Activated naive CD8-positive, alpha-beta T cell treated with anti-CD3 and anti-CD28 coated beads for 36 hours (primary cell): ENCODE data around the gene RFX2. TPM values are rescaled to one million over a fixed set of nuclear protein-coding genes. Genes with fewer than 3 reads are reported as not detected.
"Not testable (repeated sequence)": the region's sequence is repeated elsewhere in the genome, so short reads cannot be mapped to it uniquely, and the experiment has no call there.

Source experiments
- DNase-seq: peaks from one replicate; pipeline ENCODE4 v3.0.0; 2021
- H3K27ac Mint-ChIP-seq: one replicate; pipeline ENCODE4 v1.8.0; 2022; ENCODE audit warnings: mild to moderate bottlenecking, moderate library complexity, mixed read lengths
- H3K27me3 Mint-ChIP-seq: one replicate; pipeline ENCODE4 v1.8.0; 2022; ENCODE audit warnings: mild to moderate bottlenecking, mixed read lengths
- H3K36me3 Mint-ChIP-seq: one replicate; pipeline ENCODE4 v1.8.0; 2021; ENCODE audit warnings: mild to moderate bottlenecking, mixed read lengths
- H3K4me1 Mint-ChIP-seq: one replicate; pipeline ENCODE4 v1.8.0; 2021; ENCODE audit warnings: mixed read lengths
- H3K4me3 Mint-ChIP-seq: one replicate; pipeline ENCODE4 v1.8.0; 2022; ENCODE audit warnings: mild to moderate bottlenecking, moderate library complexity, mixed read lengths
- H3K9me3 Mint-ChIP-seq: one replicate; pipeline ENCODE4 v1.8.0; 2022; ENCODE audit warnings: mixed read lengths
- total RNA-seq, 2 experiments: library from RNA; stranded (reverse); gene quantifications; one replicate each; pipeline ENCODE4 v1.2.3, GENCODE V29; 2021

Gene RFX2
- total RNA-seq, 2 experiments from 2014 or later, result 9.5 to 10.3 TPM

DNA sequence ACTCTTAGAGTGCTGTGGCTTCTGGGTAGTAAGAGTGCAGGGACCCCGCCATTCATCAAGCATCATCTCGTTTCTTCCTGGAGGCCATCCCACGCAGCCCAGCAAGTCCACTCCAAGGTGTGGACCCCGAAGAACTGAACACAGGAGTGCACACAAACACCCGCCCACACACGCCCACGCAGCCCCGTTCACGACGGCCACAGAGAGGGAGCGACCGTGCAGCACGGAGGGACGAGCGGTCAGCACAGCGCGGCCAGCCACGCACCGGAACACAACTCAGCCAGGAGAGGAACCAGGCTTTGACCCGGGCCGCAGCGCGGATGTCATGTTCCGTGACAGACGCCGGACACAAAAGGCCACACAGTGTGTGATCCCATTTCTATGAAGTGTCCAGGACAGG is 114.2 kb downstream of the RFX2 start:
- DNase-seq, result no peak
- no peaks in the 10 kb centered on the region for H3K27me3 Mint-ChIP-seq
- H3K36me3 Mint-ChIP-seq, result peaks cover 13% of the 10 kb centered on the region
- no peak overlapping the region for H3K27ac Mint-ChIP-seq
- H3K4me1 Mint-ChIP-seq, result no peaks in the 10 kb centered on the region
- H3K9me3 Mint-ChIP-seq, result peaks cover 3% of the 10 kb centered on the region
- no peak overlapping the region for H3K4me3 Mint-ChIP-seq

DNA sequence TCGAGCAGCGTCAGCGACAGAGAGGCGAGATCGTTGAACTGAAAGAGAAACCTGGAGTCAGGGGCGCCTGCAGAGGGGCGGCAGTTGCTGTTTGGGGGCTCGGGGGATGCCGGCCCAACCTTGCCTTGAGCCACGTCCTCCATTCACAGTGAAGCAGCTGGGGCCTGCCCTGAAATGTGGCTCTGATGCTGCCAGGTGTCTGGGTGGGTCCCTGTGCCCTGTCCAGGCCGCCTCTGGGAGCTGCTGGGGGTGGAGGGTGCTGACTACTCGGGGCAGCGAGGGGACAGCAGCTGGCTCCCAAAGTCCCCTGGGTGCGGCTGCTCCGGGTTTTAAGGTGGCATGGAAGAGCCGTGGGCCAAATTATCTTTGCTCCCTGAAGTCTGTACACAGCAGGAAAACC is 114.7 kb downstream of the RFX2 start:
- Mint-ChIP-seq H3K27ac (no peak overlapping the region), H3K36me3 (peaks cover 8% of the 10 kb centered on the region), H3K4me1 (no peaks in the 10 kb centered on the region), H3K4me3 (no peak overlapping the region), H3K27me3 (no peaks in the 10 kb centered on the region), H3K9me3 (peaks cover 3% of the 10 kb centered on the region)
- no peak for DNase-seq

DNA sequence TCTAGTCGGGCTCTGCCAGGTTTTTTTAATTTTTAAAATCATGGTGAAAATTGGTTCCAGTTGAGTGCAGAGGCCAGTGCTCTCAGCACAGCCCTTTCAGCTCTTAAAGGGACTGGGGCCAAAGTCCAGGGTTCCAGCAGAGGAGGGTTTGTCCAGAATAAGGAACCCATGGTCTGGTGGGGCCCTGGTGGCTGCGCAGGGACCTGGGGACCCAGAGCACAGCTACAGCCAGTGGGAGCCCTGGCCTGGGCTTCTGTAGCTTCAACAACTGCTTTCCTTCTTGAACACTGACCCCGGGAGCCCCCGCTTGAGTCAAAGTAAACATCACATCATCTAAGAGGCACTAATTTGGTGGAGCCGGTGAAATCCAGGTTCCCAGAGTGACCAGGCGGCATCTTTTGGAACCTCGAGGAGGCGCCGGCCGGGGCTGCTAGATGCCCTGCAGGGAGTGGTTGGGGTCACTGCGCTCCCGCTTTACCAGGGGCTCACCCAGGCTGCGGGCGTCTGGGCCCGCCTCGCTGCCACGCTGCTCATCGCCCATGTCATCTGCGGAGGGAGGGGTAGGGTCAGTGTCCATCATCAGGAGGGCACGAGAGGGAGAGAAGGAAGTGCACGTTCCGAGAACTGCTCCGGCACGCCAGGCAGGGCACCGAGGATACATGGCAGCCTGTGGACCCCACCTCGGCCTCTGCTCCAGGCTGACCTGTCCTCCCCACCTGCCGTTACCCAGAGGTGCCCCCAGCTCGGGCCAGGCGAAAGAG is 115.7 kb downstream of the RFX2 start:
- H3K27me3 Mint-ChIP-seq, result no peaks in the 10 kb centered on the region
- H3K36me3 Mint-ChIP-seq, result peaks cover 3% of the 10 kb centered on the region
- H3K9me3 Mint-ChIP-seq, result no peaks in the 10 kb centered on the region
- no peak overlapping the region for H3K4me3 Mint-ChIP-seq
- DNase-seq, result no peak
- H3K4me1 Mint-ChIP-seq, result peaks cover 2% of the 10 kb centered on the region
- H3K27ac Mint-ChIP-seq, result no peak overlapping the region

DNA sequence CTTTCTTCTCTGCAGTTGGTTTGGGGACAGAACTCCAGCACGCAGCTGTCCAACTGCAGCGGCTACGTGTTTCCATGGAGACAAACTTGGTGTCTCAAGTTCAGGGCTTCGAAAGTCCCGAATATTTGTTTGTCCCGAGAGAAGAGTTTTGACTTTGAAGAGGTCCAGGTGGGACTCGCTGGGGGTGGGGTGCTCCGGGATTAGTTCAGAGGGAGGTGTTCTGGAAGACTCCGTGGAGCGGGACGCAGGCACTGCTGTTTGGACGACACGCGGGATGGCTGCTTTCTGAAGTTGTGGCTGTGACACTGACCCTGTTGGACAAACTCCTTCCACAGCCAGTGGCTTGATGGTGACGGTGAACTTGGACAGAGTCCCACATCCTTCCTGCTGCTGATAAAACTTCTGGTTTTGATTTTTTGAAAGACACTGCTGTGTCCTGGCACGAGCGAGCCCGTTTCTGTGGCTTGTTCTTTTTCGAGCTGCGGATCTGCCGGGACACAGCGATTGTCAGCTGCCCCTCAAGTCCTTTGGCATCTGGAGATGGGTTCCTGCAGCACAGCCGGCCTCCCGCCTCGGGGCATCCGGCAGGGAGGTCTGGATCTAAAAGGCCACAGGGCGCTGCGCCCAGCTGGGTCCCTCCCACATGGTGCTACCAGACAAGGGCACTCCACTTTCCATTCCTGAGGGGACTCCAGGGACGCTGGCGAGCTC is 116.5 kb downstream of the RFX2 start:
- Mint-ChIP-seq H3K4me3 (no peak overlapping the region), H3K4me1 (peaks cover 2% of the 10 kb centered on the region), H3K36me3 (no peaks in the 10 kb centered on the region), H3K27me3 (no peaks in the 10 kb centered on the region), H3K9me3 (no peaks in the 10 kb centered on the region), H3K27ac (no peak overlapping the region)
- DNase-seq, result no peak

DNA sequence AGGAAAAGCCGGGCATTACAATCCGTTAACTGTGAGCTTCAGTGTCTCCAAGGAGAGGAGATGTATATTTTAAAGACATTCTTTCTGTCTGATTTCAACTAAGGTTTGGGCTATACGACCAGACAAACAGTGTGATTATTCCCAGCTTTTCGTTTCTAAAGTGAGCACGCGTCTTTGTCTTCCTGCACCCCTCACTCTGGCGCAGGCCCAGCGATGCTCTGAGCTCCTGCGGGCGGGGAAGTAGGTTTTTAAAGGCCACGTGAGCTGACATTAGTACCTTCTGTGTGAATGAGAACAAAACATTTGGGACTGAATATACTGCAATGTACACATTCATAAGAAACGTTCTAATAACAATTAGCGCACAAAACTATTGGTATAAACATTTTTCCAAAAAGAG is 117.1 kb downstream of the RFX2 start:
- H3K36me3 Mint-ChIP-seq, result no peaks in the 10 kb centered on the region
- H3K9me3 Mint-ChIP-seq, result no peaks in the 10 kb centered on the region
- no peak for DNase-seq
- no peak overlapping the region for H3K4me3 Mint-ChIP-seq
- H3K27ac Mint-ChIP-seq, result no peak overlapping the region
- peaks cover 4% of the 10 kb centered on the region for H3K27me3 Mint-ChIP-seq
- H3K4me1 Mint-ChIP-seq, result peaks cover 5% of the 10 kb centered on the region

DNA sequence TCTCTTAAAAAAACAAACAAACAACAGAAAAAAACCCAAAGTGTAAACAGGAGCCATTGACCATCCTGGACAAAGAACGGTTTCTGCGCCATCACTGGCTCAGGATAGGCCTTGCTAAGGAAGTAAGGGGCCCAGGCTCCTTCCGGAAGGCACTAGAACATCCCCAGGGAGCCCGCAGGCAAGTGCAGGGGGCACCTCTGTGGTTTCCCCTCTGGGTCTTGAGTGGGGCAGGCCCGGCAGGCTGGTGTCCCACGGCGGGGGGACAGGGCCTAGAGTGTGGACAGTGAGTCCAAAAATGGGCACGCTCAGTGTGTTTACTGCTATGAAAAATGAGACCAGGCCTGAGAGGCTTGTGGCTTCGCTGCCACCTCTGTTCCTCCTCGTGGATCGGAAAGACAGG is 117.5 kb downstream of the RFX2 start:
- H3K27me3 Mint-ChIP-seq, result peaks cover 4% of the 10 kb centered on the region
- peaks cover 5% of the 10 kb centered on the region for H3K4me1 Mint-ChIP-seq
- no peaks in the 10 kb centered on the region for H3K36me3 Mint-ChIP-seq

DNA sequence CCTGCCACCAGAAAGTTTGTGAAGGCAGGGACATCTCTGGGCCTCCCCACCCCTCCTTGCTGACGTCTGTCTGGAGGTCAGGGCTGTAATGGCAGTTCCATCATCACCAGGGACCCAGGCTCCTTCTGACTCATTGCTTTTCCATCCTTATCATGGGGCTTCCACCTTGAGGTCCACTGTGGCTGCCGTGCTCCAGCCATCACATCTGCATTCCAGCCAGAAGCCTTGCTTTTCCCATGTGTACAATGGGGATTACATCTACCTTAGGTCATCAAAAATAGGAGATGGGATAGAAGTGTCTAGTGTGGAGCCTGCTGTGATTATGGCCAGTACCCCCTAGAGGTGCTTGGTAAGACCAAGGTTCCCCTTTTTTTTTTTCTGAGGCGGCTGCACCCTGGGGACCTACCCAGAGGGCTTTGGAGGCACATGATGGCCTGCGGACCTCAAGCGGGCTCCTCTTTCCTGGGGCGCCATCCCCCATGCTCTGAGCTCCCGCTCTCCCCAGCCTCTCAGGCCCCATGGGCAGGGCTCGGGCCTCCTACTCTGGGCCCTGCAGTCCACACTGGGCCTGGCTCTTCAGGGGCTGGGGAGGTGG is 119.0 kb downstream of the RFX2 start:
- peaks cover 4% of the 10 kb centered on the region for H3K27me3 Mint-ChIP-seq
- no peak overlapping the region for H3K4me3 Mint-ChIP-seq
- H3K27ac Mint-ChIP-seq, result no peak overlapping the region
- H3K4me1 Mint-ChIP-seq, result peaks cover 13% of the 10 kb centered on the region
- no peaks in the 10 kb centered on the region for H3K36me3 Mint-ChIP-seq
- no peak for DNase-seq
- H3K9me3 Mint-ChIP-seq, result no peaks in the 10 kb centered on the region

More for the DNA sequence above, 117.5 kb downstream of the RFX2 start:
- H3K27ac Mint-ChIP-seq, result no peak overlapping the region
- no peak overlapping the region for H3K4me3 Mint-ChIP-seq
- DNase-seq, result no peak
- no peaks in the 10 kb centered on the region for H3K9me3 Mint-ChIP-seq

DNA sequence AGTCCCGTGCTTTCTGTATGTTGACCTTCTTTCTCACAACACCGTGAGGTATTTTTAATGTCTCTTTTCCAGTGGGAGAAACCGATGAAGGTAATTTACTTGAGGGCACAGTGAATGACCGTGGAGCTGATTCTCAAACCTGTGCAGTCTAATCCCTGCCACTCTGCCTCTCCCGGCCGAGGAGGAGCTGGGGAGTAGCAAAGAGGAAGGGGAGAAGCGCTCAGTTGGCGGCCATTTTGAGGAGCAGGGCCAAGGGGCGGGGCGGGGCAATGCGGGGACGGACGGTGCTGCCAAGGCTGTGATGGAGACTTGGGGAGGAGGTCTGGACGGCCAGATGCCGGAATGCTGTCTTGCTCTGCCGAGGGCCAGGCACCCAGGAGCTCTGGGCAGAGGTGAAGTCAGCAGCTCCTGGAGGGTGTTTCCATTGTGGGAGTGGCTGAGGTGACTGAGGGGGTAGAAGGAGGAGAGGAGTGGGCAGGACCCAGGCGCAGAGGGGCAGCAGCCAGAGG is 120.0 kb downstream of the RFX2 start:
- Mint-ChIP-seq H3K27ac (no peak overlapping the region), H3K4me1 (peaks cover 13% of the 10 kb centered on the region), H3K9me3 (no peaks in the 10 kb centered on the region), H3K4me3 (peak overlapping the region; percentile 35), H3K27me3 (peaks cover 4% of the 10 kb centered on the region), H3K36me3 (no peaks in the 10 kb centered on the region)
- DNase-seq, result no peak

DNA sequence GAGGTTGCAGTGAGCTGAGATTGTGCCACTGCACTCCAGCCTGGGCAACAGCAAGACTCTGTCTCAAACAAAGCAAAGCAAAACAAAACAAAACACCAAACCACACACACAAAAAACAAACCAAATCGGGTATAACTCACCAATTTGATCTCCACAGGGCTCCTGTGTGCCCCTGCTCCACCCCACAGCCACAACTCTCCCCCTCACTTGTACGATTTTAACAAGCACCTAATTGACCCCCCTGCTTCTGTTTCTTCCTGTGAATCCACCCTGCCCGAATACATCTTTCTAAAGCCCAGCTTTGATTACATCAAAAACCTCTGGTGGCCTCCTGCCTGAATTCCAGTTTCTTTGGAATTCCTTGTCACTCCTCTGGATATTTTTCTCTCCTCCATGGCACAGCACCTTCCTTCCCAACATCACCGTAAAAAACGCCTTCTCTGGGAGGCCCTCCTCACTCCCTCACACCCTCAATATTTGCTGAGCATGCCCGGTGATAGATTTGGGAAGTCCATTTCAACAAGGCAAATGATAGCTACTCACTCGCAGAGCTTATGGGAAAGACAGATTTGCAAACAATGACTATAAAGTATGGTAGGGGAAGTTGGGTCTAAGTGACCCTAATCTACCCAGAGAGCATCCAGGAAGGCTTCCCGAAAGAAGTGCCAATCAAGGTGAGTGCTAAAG is 120.8 kb downstream of the RFX2 start:
- peak overlapping the region; percentile 9 for H3K27ac Mint-ChIP-seq
- no peaks in the 10 kb centered on the region for H3K9me3 Mint-ChIP-seq
- H3K36me3 Mint-ChIP-seq, result no peaks in the 10 kb centered on the region
- H3K4me3 Mint-ChIP-seq, result no peak overlapping the region
- peaks cover 13% of the 10 kb centered on the region for H3K4me1 Mint-ChIP-seq
- no peak for DNase-seq
- H3K27me3 Mint-ChIP-seq, result peaks cover 4% of the 10 kb centered on the region

DNA sequence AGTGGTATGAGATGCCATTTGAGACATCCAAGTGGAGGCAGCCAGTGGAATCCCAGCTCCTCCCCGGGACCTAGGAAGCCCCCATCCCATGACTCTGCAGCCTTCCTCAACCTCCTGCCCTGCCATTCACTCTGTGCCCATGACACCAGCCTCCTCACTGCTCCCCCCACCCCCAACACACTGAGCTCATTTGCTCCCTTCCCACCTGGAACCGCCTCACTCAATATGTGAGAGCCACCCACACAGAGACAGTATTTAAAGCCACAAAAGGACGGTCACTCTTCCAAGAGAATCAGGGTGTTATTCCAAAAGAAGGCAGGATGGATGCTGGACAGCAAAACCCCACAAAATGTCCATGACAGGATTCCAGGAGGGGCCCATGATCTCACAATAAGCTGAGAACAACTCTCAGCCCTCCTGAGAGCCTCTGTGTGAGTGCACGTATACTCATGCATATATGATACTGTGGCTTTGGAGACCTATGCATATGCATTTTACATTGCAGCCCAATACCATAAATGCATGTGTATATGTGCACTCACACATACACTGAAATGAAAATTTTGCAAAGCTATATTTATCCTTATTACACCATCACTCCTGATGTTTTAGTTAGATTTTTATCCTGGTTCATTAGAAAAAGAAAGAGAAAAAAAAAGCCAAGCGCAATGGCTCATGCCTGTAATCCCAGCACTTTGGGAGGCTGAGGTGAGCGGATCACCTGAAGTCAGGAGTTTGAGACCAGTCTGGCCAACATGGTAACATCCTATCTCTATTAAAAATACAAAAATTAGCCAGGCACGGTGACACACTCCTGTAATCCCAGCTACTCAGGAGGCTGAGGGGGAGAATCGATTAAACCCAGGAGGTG is 121.5 kb downstream of the RFX2 start:
- peaks cover 15% of the 10 kb centered on the region for H3K4me1 Mint-ChIP-seq
- no peaks in the 10 kb centered on the region for H3K9me3 Mint-ChIP-seq
- no peak overlapping the region for H3K27ac Mint-ChIP-seq
- no peak overlapping the region for H3K4me3 Mint-ChIP-seq
- H3K36me3 Mint-ChIP-seq, result no peaks in the 10 kb centered on the region
- no peak for DNase-seq
- peaks cover 4% of the 10 kb centered on the region for H3K27me3 Mint-ChIP-seq

DNA sequence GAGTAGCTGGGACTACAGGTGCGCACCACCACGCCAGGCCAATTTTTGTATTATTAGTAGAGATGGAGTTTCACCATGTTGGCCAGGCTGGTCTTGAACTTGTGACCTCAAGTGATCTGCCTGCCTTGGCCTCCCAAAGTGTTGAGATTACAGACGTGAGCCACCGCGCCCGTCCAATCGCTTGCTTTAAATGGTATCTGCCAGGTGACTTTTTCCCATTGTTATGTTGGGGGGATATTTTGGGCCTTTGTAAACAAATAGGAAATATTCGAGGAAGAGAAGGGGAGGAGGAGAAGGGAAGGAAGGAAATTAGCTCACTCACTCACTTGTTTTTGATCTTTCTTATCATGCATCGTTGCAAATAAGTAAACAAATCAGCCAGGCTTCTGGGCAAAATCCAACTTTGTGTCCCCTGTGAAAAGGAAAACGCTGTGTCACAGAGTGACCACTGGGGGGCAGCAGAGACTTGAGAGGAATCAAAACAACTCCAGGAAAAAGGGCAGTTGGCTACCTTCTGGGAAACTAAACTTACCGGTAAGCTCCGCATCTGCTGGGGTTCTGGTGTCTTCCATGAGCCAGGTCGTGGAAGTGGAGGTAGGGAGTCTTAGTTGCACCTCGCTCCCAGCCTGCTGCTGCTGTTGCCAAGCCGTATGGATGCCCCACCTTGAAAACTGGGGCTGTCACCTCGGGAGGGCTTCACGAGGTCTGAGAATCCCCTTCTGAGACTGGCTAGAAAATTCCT is 123.1 kb downstream of the RFX2 start:
- Mint-ChIP-seq H3K4me3 (peak overlapping the region; percentile 64), H3K36me3 (no peaks in the 10 kb centered on the region), H3K9me3 (no peaks in the 10 kb centered on the region), H3K27ac (peak overlapping the region; percentile 60), H3K4me1 (peaks cover 23% of the 10 kb centered on the region), H3K27me3 (peaks cover 4% of the 10 kb centered on the region)
- DNase-seq, result peak; percentile 57

DNA sequence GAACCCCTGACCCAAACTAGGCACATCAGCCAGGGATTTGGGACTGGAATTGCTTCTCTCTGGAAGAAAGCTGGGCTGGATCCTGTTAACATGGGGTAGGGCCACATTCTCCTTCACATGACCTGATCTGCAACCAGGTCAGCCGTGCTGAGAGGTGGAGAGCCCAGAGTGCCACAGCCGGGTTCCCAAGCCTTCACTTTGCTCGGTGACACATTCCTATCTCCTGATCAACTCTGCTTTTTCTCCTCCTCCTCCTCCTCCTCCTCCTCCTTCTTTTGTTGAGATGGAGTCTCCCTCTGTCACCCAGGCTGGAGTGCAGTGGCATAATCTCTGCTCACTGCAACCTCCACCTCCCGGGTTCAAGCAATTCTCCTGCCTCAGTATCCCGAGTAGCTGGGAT is 124.5 kb downstream of the RFX2 start:
- H3K4me1 Mint-ChIP-seq, result peaks cover 24% of the 10 kb centered on the region
- not testable (repeated sequence) for DNase-seq, H3K9me3 Mint-ChIP-seq, H3K4me3 Mint-ChIP-seq, H3K36me3 Mint-ChIP-seq, H3K27ac Mint-ChIP-seq, H3K27me3 Mint-ChIP-seq

DNA sequence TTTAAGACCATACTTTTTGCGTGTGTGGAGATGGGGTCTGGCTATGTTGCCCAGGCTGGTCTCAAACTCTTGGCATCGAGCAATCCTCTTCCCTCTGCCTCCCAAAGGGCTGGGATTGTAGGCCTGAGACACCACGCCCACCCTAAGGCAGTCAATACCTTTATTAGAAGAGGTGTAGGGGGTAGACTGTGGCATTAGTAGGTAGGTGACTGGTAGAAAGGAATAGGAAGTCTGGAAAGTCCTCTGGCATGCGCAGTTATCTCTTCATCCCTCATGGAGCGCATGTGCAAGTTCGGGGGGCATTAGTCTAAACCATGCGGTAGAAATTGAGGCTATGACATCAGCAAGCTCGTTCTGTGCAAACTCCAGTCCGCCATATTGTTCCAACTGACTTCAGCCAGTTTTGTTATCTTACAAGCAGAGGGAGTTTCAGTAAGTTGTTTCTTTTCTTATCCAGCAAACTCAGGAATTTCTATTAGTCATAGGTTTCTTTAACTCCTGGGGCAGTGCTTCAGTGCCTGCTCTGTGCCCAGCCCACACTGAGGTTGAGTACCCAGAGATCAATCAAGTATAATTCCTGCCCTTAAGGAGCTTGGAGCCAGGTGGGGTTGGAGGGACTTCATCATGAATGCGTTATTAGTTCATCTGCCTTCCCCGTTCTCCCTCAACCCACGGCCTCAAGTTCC is 125.1 kb downstream of the RFX2 start:
- H3K27me3 Mint-ChIP-seq, result peaks cover 4% of the 10 kb centered on the region
- H3K9me3 Mint-ChIP-seq, result no peaks in the 10 kb centered on the region
- no peak overlapping the region for H3K27ac Mint-ChIP-seq
- peaks cover 25% of the 10 kb centered on the region for H3K4me1 Mint-ChIP-seq
- H3K36me3 Mint-ChIP-seq, result peaks cover 7% of the 10 kb centered on the region
- H3K4me3 Mint-ChIP-seq, result no peak overlapping the region
- DNase-seq, result no peak
